Smooth muscle cell (in vitro differentiated cells): ENCODE measurements around the gene ETNK2. TPM values are rescaled to one million over a fixed set of nuclear protein-coding genes. Genes with fewer than 3 reads are reported as not detected.

Source experiments
- DNase-seq: peaks from one replicate; lab custom pipeline; 2025; ENCODE audit not compliant: unreplicated experiment; lab: John Stamatoyannopoulos, UW
- H2AFZ ChIP-seq: fragments of 200-600 bp; sonication (generic); 2 replicates; pipeline ENCODE4 v1.6.0; 2016; ENCODE audit warnings: antibody characterized with exemption, low read depth, mild to moderate bottlenecking
- H3F3A ChIP-seq: fragments of 200-600 bp; sonication (generic); 2 replicates; pipeline ENCODE4 v1.6.0; 2017; ENCODE audit warnings: antibody characterized with exemption, low read depth
- H3K27ac ChIP-seq: fragments of 200-600 bp; sonication (generic); 2 replicates; pipeline ENCODE4 v1.5.1; 2016; ENCODE audit warnings: low read depth, mild to moderate bottlenecking
- H3K27me3 ChIP-seq: fragments of 200-600 bp; sonication (generic); 2 replicates; pipeline ENCODE4 v1.6.1; 2016; ENCODE audit warnings: low read depth, mild to moderate bottlenecking
- H3K36me3 ChIP-seq: fragments of 200-600 bp; sonication (generic); 2 replicates; pipeline ENCODE4 v1.5.1; 2016; ENCODE audit warnings: low read depth
- H3K4me1 ChIP-seq: fragments of 200-600 bp; sonication (generic); 2 replicates; pipeline ENCODE4 v1.5.1; 2016; ENCODE audit warnings: low read depth
- H3K4me2 ChIP-seq: fragments of 200-600 bp; sonication (generic); 2 replicates; pipeline ENCODE4 v1.6.0; 2016; ENCODE audit warnings: mild to moderate bottlenecking
- H3K4me3 ChIP-seq: fragments of 200-600 bp; sonication (generic); 2 replicates; pipeline ENCODE4 v1.5.1; 2016; ENCODE audit warnings: mild to moderate bottlenecking
- H3K79me2 ChIP-seq: fragments of 200-600 bp; sonication (generic); 2 replicates; pipeline ENCODE4 v1.6.0; 2016; ENCODE audit warnings: low read depth, mild to moderate bottlenecking
- H3K9ac ChIP-seq: fragments of 200-600 bp; sonication (generic); 2 replicates; pipeline ENCODE4 v1.6.0; 2016; ENCODE audit warnings: low read depth
- H3K9me3 ChIP-seq: fragments of 200-600 bp; sonication (generic); replicated peaks from 2 replicates; pipeline ENCODE4 v1.5.1; 2016; ENCODE audit warnings: low read depth
- H4K20me1 ChIP-seq: fragments of 200-600 bp; sonication (generic); 2 replicates; pipeline ENCODE4 v1.6.0; 2016; ENCODE audit warnings: low read depth
- CTCF ChIP-seq: fragments of 200-600 bp; sonication (generic); IDR thresholded peaks from 2 replicates; pipeline ENCODE4 v1.5.1; 2017; ENCODE audit warnings: borderline replicate concordance, mild to moderate bottlenecking, antibody characterized with exemption; ENCODE audit not compliant: insufficient read depth, poor library complexity, severe bottlenecking
- WGBS: methylation state at CpG from one replicate; pipeline ENCODE4 v1.1.7; 2016; ENCODE audit warnings: low lambda C conversion rate; 5-methylcytosine and 5-hydroxymethylcytosine counted together
- polyA plus RNA-seq: library from polyadenylated mRNA; unstranded; fragments of >200 nt; fragmentation: Nextera tagmentation; extraction: Ambion mirVana; gene quantifications from 2 replicates; pipeline ENCODE4 v1.2.1, GENCODE V29; 2016
- total RNA-seq: library from RNA; depleted of rRNA; stranded (reverse); fragments of >200 nt; gene quantifications from 2 replicates; pipeline ENCODE4 v1.2.3, GENCODE V29; 2014

ETNK2 gene
- total and polyA plus RNA-seq, 2 experiments from 2014 or later: 8.9 to 21.4 TPM

GRCh38 chr1:204132718-204133117 lies 19.1 kb downstream of the ETNK2 start:
- no peak overlapping the region for H3K4me3 ChIP-seq
- DNase-seq: no peak
- no peaks in the 10 kb centered on the region for H3K4me1 ChIP-seq
- H3F3A ChIP-seq: no peaks in the 10 kb centered on the region
- no peaks in the 10 kb centered on the region for H3K27me3 ChIP-seq
- H3K9ac ChIP-seq: no peak overlapping the region
- no peaks in the 10 kb centered on the region for H3K36me3 ChIP-seq
- H3K9me3 ChIP-seq: no peaks in the 10 kb centered on the region
- WGBS: 94% methylated on average over 6 of the region's 6 CpGs
- no peak overlapping the region for H2AFZ ChIP-seq
- TF ChIP-seq CTCF: no peak
- no peaks in the 10 kb centered on the region for H4K20me1 ChIP-seq
- H3K4me2 ChIP-seq: no peak overlapping the region
- H3K79me2 ChIP-seq: no peaks in the 10 kb centered on the region
- H3K27ac ChIP-seq: no peak overlapping the region

GRCh38 chr1:204131978-204132377 lies 19.9 kb downstream of the ETNK2 start:
- H3K27me3 ChIP-seq: no peaks in the 10 kb centered on the region
- no peaks in the 10 kb centered on the region for H3K79me2 ChIP-seq
- no peak overlapping the region for H3K27ac ChIP-seq
- 94% methylated on average over 4 of the region's 4 CpGs for WGBS
- H3K9me3 ChIP-seq: no peaks in the 10 kb centered on the region
- no peaks in the 10 kb centered on the region for H3K4me1 ChIP-seq
- H3K9ac ChIP-seq: no peak overlapping the region
- TF ChIP-seq CTCF: no peak
- no peaks in the 10 kb centered on the region for H4K20me1 ChIP-seq
- no peaks in the 10 kb centered on the region for H3K36me3 ChIP-seq
- H2AFZ ChIP-seq: no peak overlapping the region
- H3F3A ChIP-seq: no peaks in the 10 kb centered on the region
- no peak overlapping the region for H3K4me3 ChIP-seq
- no peak overlapping the region for H3K4me2 ChIP-seq
- no peak for DNase-seq

GRCh38 chr1:204130981-204131892 lies 20.6 kb downstream of the ETNK2 start:
- H3K27ac ChIP-seq: no peak overlapping the region
- no peaks in the 10 kb centered on the region for H4K20me1 ChIP-seq
- H3K9ac ChIP-seq: no peak overlapping the region
- TF ChIP-seq CTCF: no peak
- no peaks in the 10 kb centered on the region for H3K4me1 ChIP-seq
- peak overlapping the region; percentile 12 for H3K4me2 ChIP-seq
- H2AFZ ChIP-seq: no peak overlapping the region
- peak; percentile 15 for DNase-seq
- WGBS: 66% methylated on average over 11 of the region's 11 CpGs
- H3K79me2 ChIP-seq: no peaks in the 10 kb centered on the region
- no peaks in the 10 kb centered on the region for H3F3A ChIP-seq
- H3K27me3 ChIP-seq: no peaks in the 10 kb centered on the region
- no peak overlapping the region for H3K4me3 ChIP-seq
- H3K36me3 ChIP-seq: no peaks in the 10 kb centered on the region
- H3K9me3 ChIP-seq: no peaks in the 10 kb centered on the region

GRCh38 chr1:204130178-204130577 lies 21.7 kb downstream of the ETNK2 start:
- TF ChIP-seq CTCF: no peak
- H3K79me2 ChIP-seq: no peaks in the 10 kb centered on the region

More at GRCh38 chr1:204130178-204130577, 21.7 kb downstream of the ETNK2 start:
- no peak for DNase-seq
- Histone ChIP-seq H4K20me1 (no peaks in the 10 kb centered on the region), H3K4me2 (no peak overlapping the region), H3K36me3 (no peaks in the 10 kb centered on the region), H2AFZ (no peak overlapping the region), H3K4me1 (no peaks in the 10 kb centered on the region), H3K27me3 (no peaks in the 10 kb centered on the region), H3K9me3 (no peaks in the 10 kb centered on the region), H3F3A (no peaks in the 10 kb centered on the region), H3K27ac (no peak overlapping the region), H3K4me3 (no peak overlapping the region), H3K9ac (no peak overlapping the region)
- 93% methylated on average over 4 of the region's 4 CpGs for WGBS
